GM08714 (cell line): ENCODE measurements around the gene IGSF3.

Experiments used
- H3K4me3 ChIP-seq: fragments of 200-500 bp; sonication (Bioruptor generic); 2 replicates; pipeline ENCODE4 v1.5.1; 2014; ENCODE audit warnings: mild to moderate bottlenecking, low read length, inconsistent platforms
- ZNF274 ChIP-seq: IDR thresholded peaks from 2 replicates; pipeline ENCODE4 v1.6.1; 2012; ENCODE audit warnings: mild to moderate bottlenecking, low read depth, low read length

Gene IGSF3

GRCh38 chr1:116580446-116581322 lies 86.8 kb downstream of the IGSF3 start:
- no peak for TF ChIP-seq ZNF274
- H3K4me3 ChIP-seq, result no peak overlapping the region

- H3K4me3 ChIP-seq, result no peak overlapping the region
- no peak for TF ChIP-seq ZNF274
Observed at GRCh38 chr1:116579259-116579875, 88.2 kb downstream of the IGSF3 start.

GRCh38 chr1:116578581-116578980 lies 89.0 kb downstream of the IGSF3 start:
- no peak overlapping the region for H3K4me3 ChIP-seq
- no peak for TF ChIP-seq ZNF274

GRCh38 chr1:116577759-116578314 lies 89.7 kb downstream of the IGSF3 start:
- no peak overlapping the region for H3K4me3 ChIP-seq
- no peak for TF ChIP-seq ZNF274

GRCh38 chr1:116574581-116575291 lies 92.8 kb downstream of the IGSF3 start:
- no peak for TF ChIP-seq ZNF274
- H3K4me3 ChIP-seq, result no peak overlapping the region

GRCh38 chr1:116573431-116574095 lies 94.0 kb downstream of the IGSF3 start:
- TF ChIP-seq ZNF274, result no peak
- H3K4me3 ChIP-seq, result no peak overlapping the region

- no peak for TF ChIP-seq ZNF274
- H3K4me3 ChIP-seq, result no peak overlapping the region
Observed at GRCh38 chr1:116572771-116573430, 94.6 kb downstream of the IGSF3 start.

- H3K4me3 ChIP-seq, result no peak overlapping the region
- TF ChIP-seq ZNF274, result no peak
Observed at GRCh38 chr1:116572099-116572498, 95.4 kb downstream of the IGSF3 start.

GRCh38 chr1:116571215-116571919 lies 96.2 kb downstream of the IGSF3 start:
- peak overlapping the region; percentile 61 for H3K4me3 ChIP-seq
- no peak for TF ChIP-seq ZNF274

- no peak for TF ChIP-seq ZNF274
- peak within 1 kb of the TSS; percentile 73 for H3K4me3 ChIP-seq
Observed at GRCh38 chr1:116570358-116571214, 96.9 kb downstream of the IGSF3 start, which contains the start of gene CD58. TSS of gene CD58 (minus strand) at chr1:116571026. CDS start at chr1:116570972, 54 bp downstream.

- peak overlapping the region; percentile 73 for H3K4me3 ChIP-seq
- TF ChIP-seq ZNF274, result no peak
Observed at GRCh38 chr1:116569776-116570357, 97.7 kb downstream of the IGSF3 start.

GRCh38 chr1:116569381-116569670 lies 98.2 kb downstream of the IGSF3 start:
- H3K4me3 ChIP-seq, result peak overlapping the region; percentile 73
- TF ChIP-seq ZNF274, result no peak
